ENCODE data around the gene EXT2.
A peak's percentile ranks its signal among the peaks of the same experiment; 100 is the strongest.

Gene EXT2

DNA sequence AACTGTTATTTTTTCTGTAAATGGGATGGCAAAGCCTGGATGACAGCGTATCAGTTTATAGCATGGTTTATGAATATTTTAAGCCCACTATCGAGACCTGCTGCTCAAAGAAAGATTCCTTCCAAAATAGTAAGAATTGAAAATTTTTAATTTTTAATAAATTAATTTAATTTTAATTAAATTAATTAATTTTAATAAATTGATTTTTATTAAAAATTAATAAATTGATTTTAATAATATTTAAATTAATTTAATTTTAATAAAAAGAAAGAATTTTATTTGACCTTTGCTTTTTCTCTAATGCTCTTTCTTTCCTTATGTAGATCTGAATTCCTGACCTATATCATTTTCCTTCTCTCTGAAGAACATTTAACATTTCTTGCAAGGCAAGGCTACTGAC, 62.9 kb downstream of the EXT2 start:
- Mint-ChIP-seq H3K36me3 (peaks cover 36% of the 10 kb centered on the region), H3K9me3 (ENCODE audit: low read depth) (no peaks in the 10 kb centered on the region), H3K27me3 (no peaks in the 10 kb centered on the region), H3K4me3 (no peak overlapping the region), H3K4me1 (ENCODE audit: low read depth) (peaks cover 14% of the 10 kb centered on the region), H3K27ac (no peak overlapping the region)

GRCh38 chr11:44159848-44160721, 64.6 kb downstream of the EXT2 start:
- Mint-ChIP-seq H3K27me3 (no peaks in the 10 kb centered on the region), H3K27ac (peak overlapping the region; percentile 17), H3K36me3 (peaks cover 26% of the 10 kb centered on the region), H3K4me3 (no peak overlapping the region), H3K9me3 (ENCODE audit: low read depth) (no peaks in the 10 kb centered on the region), H3K4me1 (ENCODE audit: low read depth) (peaks cover 18% of the 10 kb centered on the region)

DNA sequence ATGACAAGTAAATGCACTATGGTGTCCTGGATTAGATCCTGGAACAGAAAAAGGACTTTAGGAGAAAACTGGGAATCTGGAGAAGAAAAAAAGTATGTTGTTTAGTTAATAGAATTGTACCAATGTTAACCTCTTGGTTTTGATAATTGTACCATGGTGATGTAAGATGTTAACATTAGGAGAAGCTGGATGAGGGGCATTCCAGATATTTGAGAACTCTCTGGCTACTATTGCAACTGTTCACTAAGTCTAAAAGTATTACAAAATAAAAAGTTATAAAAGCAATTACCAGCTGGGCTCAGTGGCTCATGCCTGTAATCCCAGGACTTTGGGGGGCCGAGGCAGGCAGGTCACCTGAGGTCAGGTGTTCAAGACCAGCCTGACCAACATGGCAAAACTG, 66.5 kb downstream of the EXT2 start:
- H3K27me3 Mint-ChIP-seq: no peaks in the 10 kb centered on the region
- no peaks in the 10 kb centered on the region for H3K9me3 Mint-ChIP-seq (ENCODE audit: low read depth)
- peaks cover 19% of the 10 kb centered on the region for H3K36me3 Mint-ChIP-seq
- no peak overlapping the region for H3K4me3 Mint-ChIP-seq
- H3K4me1 Mint-ChIP-seq (ENCODE audit: low read depth): peaks cover 18% of the 10 kb centered on the region
- H3K27ac Mint-ChIP-seq: peak overlapping the region; percentile 5

DNA sequence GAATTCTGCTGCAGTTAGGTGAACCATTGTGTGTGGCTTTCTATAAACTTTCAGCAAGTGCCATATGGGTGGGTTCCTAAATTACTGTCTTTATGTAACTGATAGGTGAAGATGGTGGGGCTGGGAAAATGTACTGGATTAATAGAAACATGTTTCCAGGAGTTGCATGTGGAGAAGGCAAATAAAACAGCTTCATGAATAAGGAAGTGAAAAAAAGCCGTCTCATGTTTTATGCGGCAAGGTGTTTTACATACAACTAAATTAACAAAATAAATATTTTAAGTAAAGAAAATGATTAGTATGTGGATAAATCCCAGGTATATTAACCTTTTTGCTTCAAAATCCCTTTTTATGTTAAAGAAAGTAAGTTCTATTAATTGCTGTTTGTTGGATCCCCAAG, 67.2 kb downstream of the EXT2 start:
- H3K4me1 Mint-ChIP-seq (ENCODE audit: low read depth): peaks cover 18% of the 10 kb centered on the region
- peaks cover 19% of the 10 kb centered on the region for H3K36me3 Mint-ChIP-seq
- H3K4me3 Mint-ChIP-seq: no peak overlapping the region
- H3K27me3 Mint-ChIP-seq: no peaks in the 10 kb centered on the region
- no peaks in the 10 kb centered on the region for H3K9me3 Mint-ChIP-seq (ENCODE audit: low read depth)
- H3K27ac Mint-ChIP-seq: no peak overlapping the region

DNA sequence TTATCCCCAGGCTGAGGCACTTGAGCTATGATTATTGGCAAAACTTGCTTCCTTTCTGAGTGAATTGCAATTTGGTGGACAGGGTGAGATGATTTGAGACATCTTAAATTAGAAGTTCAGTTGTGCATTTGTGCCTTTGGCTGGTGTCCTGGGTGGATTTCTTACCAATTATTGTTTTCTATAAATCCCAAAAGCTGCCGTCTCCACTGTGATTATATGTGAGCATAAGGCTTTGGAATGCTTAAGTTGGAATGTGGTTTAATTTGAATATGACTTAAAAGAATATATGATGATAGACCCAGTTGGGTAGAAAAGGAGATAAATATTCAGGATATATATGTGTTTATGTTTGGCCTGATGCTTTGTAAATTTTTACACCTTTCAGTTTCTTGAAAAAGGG, 70.0 kb downstream of the EXT2 start:
- Mint-ChIP-seq H3K27me3 (no peaks in the 10 kb centered on the region), H3K36me3 (peaks cover 8% of the 10 kb centered on the region), H3K9me3 (ENCODE audit: low read depth) (no peaks in the 10 kb centered on the region), H3K4me1 (ENCODE audit: low read depth) (peaks cover 7% of the 10 kb centered on the region), H3K27ac (no peak overlapping the region), H3K4me3 (no peak overlapping the region)

- peaks cover 4% of the 10 kb centered on the region for H3K4me1 Mint-ChIP-seq (ENCODE audit: low read depth)
- no peaks in the 10 kb centered on the region for H3K9me3 Mint-ChIP-seq (ENCODE audit: low read depth)
- no peak overlapping the region for H3K27ac Mint-ChIP-seq
- no peaks in the 10 kb centered on the region for H3K27me3 Mint-ChIP-seq
- peaks cover 7% of the 10 kb centered on the region for H3K36me3 Mint-ChIP-seq
- H3K4me3 Mint-ChIP-seq: no peak overlapping the region
Measured at GRCh38 chr11:44167046-44167445, 71.6 kb downstream of the EXT2 start.

DNA sequence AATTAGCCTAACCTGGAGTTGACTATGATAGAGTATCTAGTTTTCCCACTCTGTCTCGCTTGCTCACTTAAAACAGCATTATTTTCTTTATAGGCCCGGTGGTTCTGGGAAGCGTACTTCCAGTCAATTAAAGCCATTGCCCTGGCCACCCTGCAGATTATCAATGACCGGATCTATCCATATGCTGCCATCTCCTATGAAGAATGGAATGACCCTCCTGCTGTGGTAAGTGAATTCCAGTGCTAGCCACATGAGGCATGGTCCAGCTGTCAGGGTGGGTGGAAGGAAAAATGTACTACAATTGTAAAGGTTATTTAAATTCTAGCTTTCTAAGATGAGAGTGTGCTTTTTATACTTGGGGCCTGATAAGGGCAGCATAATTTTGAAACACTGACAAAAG, 76.0 kb downstream of the EXT2 start:
- no peaks in the 10 kb centered on the region for H3K4me1 Mint-ChIP-seq (ENCODE audit: low read depth)
- H3K27ac Mint-ChIP-seq: no peak overlapping the region
- H3K36me3 Mint-ChIP-seq: peaks cover 14% of the 10 kb centered on the region
- H3K27me3 Mint-ChIP-seq: no peaks in the 10 kb centered on the region
- H3K9me3 Mint-ChIP-seq (ENCODE audit: low read depth): no peaks in the 10 kb centered on the region
- no peak overlapping the region for H3K4me3 Mint-ChIP-seq

DNA sequence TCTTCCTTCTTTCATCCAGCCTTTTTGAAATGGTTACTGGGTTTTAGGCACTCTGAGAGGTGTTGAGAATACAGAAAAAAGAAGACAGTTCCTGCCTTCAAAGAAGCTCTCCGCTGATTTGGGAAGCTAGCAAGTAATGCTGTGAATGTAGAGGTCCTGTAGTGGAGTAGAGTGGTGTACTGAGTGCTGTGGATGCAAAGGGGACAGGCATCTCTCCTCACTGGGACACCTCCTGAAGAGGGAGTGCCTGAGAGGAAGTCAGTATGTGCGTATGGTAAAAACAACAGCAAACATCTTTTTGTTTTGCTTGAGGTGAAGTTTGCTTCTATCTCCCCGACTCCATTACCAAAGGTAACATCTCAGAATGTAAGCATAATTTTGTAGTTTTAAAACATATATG, 77.5 kb downstream of the EXT2 start:
- no peaks in the 10 kb centered on the region for H3K27me3 Mint-ChIP-seq
- H3K4me1 Mint-ChIP-seq (ENCODE audit: low read depth): no peaks in the 10 kb centered on the region

DNA sequence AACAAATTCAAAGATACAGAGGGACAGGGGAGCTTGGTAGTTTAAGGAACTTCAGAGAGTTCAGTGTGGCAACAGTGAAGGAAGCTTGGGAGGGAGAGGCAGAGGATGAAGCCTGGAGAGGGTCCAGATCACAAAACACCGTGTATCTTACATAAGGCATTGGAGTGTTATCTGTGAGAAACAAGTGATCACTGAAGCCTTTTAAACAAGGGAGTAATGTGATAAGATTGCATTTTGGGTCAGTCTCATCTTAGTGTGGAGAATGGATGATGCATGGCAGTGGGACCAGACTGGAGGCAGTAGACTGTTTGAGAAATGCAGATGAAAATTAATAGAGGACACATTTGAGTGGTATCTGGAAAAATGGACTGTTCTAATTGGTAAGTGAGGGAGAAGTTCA, 79.4 kb downstream of the EXT2 start:
- H3K27me3 Mint-ChIP-seq: no peaks in the 10 kb centered on the region
- H3K4me1 Mint-ChIP-seq (ENCODE audit: low read depth): no peaks in the 10 kb centered on the region
- no peak overlapping the region for H3K27ac Mint-ChIP-seq
- H3K9me3 Mint-ChIP-seq (ENCODE audit: low read depth): no peaks in the 10 kb centered on the region
- peaks cover 17% of the 10 kb centered on the region for H3K36me3 Mint-ChIP-seq
- H3K4me3 Mint-ChIP-seq: no peak overlapping the region

More for the DNA sequence above, 77.5 kb downstream of the EXT2 start:
- no peak overlapping the region for H3K4me3 Mint-ChIP-seq
- H3K27ac Mint-ChIP-seq: no peak overlapping the region
- H3K36me3 Mint-ChIP-seq: peaks cover 13% of the 10 kb centered on the region
- H3K9me3 Mint-ChIP-seq (ENCODE audit: low read depth): no peaks in the 10 kb centered on the region

DNA sequence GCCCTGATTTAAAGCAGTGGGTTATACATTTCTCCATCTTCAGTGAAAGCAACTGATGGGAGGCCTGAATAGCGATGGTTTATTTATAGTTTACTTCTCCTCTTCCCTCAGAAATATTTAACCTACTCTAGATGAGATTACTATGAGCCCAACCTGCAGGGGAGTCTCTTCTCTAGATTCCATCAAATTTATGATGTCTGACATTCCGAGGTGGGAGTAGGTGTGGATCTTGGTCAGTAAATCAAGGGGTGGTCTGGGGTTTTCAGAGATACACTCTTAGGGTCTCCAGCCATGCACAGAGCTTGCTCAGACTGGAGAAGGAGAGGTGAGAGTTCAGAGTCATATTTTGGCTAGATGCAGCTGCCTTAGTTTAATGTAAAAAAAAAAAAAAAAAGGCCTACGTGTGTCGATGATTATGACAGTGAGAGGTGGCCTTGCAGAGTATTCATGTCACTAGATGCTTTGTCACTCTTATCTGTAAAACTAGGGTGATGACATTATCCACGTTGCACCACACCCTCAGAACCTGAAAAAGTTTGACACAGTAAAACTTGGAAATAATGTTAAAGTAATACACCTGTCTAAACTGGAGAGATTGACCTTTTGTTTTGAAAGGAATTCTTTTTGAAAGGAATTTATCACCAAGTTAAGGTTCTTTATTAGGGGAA, 81.2 kb downstream of the EXT2 start:
- Mint-ChIP-seq H3K9me3 (ENCODE audit: low read depth) (no peaks in the 10 kb centered on the region), H3K4me1 (ENCODE audit: low read depth) (no peaks in the 10 kb centered on the region), H3K27me3 (no peaks in the 10 kb centered on the region), H3K36me3 (peaks cover 16% of the 10 kb centered on the region), H3K4me3 (no peak overlapping the region), H3K27ac (no peak overlapping the region)

- no peak overlapping the region for H3K27ac Mint-ChIP-seq
- no peaks in the 10 kb centered on the region for H3K4me1 Mint-ChIP-seq (ENCODE audit: low read depth)
- no peak overlapping the region for H3K4me3 Mint-ChIP-seq
- H3K36me3 Mint-ChIP-seq: peaks cover 16% of the 10 kb centered on the region
- H3K9me3 Mint-ChIP-seq (ENCODE audit: low read depth): no peaks in the 10 kb centered on the region
- H3K27me3 Mint-ChIP-seq: no peaks in the 10 kb centered on the region
Measured at GRCh38 chr11:44177905-44178304, 82.4 kb downstream of the EXT2 start.

GRCh38 chr11:44178381-44178780, 82.9 kb downstream of the EXT2 start:
- Mint-ChIP-seq H3K36me3 (peaks cover 14% of the 10 kb centered on the region), H3K9me3 (ENCODE audit: low read depth) (no peaks in the 10 kb centered on the region), H3K4me3 (no peak overlapping the region), H3K4me1 (ENCODE audit: low read depth) (no peaks in the 10 kb centered on the region), H3K27ac (no peak overlapping the region), H3K27me3 (no peaks in the 10 kb centered on the region)

DNA sequence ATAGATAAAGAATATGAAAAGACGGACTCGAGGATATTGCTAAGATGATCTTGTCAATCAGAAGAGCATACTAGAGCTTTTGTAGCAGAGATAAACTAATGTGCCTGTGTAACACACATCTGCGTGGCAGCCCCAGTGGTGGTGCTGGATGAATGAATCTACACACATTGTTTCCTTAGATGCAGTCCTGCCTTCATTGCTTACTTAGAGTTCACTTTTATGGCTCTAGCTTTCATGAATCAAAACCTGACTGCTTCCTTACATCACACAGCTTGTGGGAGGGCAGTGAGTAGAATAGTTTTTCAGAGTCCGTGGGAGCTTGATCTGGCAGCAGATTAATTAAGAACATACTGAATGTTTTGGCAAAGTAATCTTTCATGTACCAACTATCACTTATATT, 83.7 kb downstream of the EXT2 start:
- H3K4me1 Mint-ChIP-seq (ENCODE audit: low read depth): no peaks in the 10 kb centered on the region
- no peaks in the 10 kb centered on the region for H3K9me3 Mint-ChIP-seq (ENCODE audit: low read depth)
- H3K4me3 Mint-ChIP-seq: no peak overlapping the region

GRCh38 chr11:44180107-44180506, 84.6 kb downstream of the EXT2 start:
- Mint-ChIP-seq H3K36me3 (peaks cover 21% of the 10 kb centered on the region), H3K27me3 (no peaks in the 10 kb centered on the region), H3K9me3 (ENCODE audit: low read depth) (no peaks in the 10 kb centered on the region), H3K4me1 (ENCODE audit: low read depth) (no peaks in the 10 kb centered on the region), H3K4me3 (no peak overlapping the region), H3K27ac (no peak overlapping the region)

More for the DNA sequence above, 83.7 kb downstream of the EXT2 start:
- Mint-ChIP-seq H3K27ac (no peak overlapping the region), H3K27me3 (no peaks in the 10 kb centered on the region), H3K36me3 (peaks cover 19% of the 10 kb centered on the region)

- Mint-ChIP-seq H3K36me3 (peaks cover 48% of the 10 kb centered on the region), H3K27ac (no peak overlapping the region), H3K9me3 (ENCODE audit: low read depth) (peaks cover 6% of the 10 kb centered on the region), H3K4me3 (no peak overlapping the region), H3K27me3 (no peaks in the 10 kb centered on the region), H3K4me1 (ENCODE audit: low read depth) (peaks cover 12% of the 10 kb centered on the region)
Measured at GRCh38 chr11:44185522-44185921, 90.0 kb downstream of the EXT2 start.
